Endothelial cell of umbilical vein (primary cell): ENCODE measurements around the gene CEMIP.

Source experiments
- EZH2 ChIP-seq: IDR thresholded peaks from 2 replicates; pipeline ENCODE4 v1.6.1; 2012; ENCODE audit warnings: borderline replicate concordance, low read depth, mild to moderate bottlenecking, moderate library complexity, low read length, inconsistent platforms; ENCODE audit not compliant: severe bottlenecking
- GATA2 ChIP-seq: IDR thresholded peaks from 2 replicates; pipeline ENCODE4 v1.7.0; 2011; ENCODE audit warnings: low read depth, mild to moderate bottlenecking, moderate library complexity, mixed read lengths, low read length; ENCODE audit not compliant: insufficient read length, insufficient read depth
- JUN ChIP-seq: IDR thresholded peaks from 2 replicates; pipeline ENCODE4 v1.6.1; 2011; ENCODE audit warnings: borderline replicate concordance, low read depth; ENCODE audit not compliant: insufficient read length, insufficient read depth
- MYC ChIP-seq: IDR thresholded peaks from one replicate; pipeline ENCODE4 v1.6.1; 2011; ENCODE audit warnings: mild to moderate bottlenecking, low read depth, low read length
- POLR2A ChIP-seq: IDR thresholded peaks from 2 replicates; pipeline ENCODE4 v1.6.1; 2012; ENCODE audit warnings: low read depth, mild to moderate bottlenecking, control low read depth, low read length
- POLR2AphosphoS5 ChIP-seq: IDR thresholded peaks from 2 replicates; pipeline ENCODE4 v1.6.1; 2012; ENCODE audit warnings: low read depth, mild to moderate bottlenecking, control low read depth, low read length, moderate library complexity; ENCODE audit not compliant: insufficient read depth
- TF ChIP-seq, protein P1 (sequence below), 2 donors: IDR thresholded peaks; 1 replicate in 1 of 2; 2 replicates in 1 of 2; pipeline ENCODE4 v1.5.1; 2011; ENCODE audit warnings: low read length in 2 of 2, mild to moderate bottlenecking in 2 of 2, moderate library complexity in 2 of 2, control low read depth in 1 of 2, inconsistent platforms in 1 of 2, low read depth in 1 of 2; ENCODE audit not compliant: insufficient read depth in 1 of 2; ENCODE audit errors: extremely low read depth in 1 of 2
- TF ChIP-seq, protein P2 (sequence below): IDR thresholded peaks from 2 replicates; pipeline ENCODE4 v1.6.1; 2011; ENCODE audit not compliant: insufficient read depth, insufficient read length

DNA sequence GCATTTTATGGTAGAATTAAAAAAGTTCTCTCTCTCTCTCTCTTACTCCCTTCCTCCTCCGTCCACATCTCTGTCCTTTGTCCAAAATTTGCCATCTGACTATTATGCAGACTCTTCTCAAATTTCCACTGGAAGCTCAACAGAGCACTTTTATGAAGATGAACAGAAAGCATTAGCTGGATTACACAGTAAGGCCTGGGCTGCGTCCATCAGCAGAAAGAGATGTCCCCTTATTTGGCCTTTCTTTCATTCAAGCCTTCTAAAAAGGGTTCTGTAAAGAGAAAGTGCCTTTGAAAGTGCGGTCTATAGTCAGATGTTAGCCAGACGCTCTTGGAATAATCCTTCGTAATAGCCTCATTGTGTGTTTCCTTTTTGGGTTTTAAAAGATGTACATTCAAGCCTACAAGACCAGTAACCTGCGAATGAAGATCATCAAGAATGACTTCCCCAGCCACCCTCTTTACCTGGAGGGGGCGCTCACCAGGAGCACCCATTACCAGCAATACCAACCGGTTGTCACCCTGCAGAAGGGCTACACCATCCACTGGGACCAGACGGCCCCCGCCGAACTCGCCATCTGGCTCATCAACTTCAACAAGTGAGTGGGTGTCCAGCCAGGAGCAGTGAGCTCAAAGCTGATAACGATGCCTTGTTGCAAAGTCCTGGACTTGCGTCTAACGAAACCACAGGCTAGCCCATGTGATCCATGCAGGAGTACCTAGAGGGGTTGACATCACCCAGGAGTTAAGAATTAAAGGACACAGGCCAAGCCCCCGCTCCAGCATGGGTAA is 157.3 kb downstream of the CEMIP start:
- TF ChIP-seq, protein P1, sequence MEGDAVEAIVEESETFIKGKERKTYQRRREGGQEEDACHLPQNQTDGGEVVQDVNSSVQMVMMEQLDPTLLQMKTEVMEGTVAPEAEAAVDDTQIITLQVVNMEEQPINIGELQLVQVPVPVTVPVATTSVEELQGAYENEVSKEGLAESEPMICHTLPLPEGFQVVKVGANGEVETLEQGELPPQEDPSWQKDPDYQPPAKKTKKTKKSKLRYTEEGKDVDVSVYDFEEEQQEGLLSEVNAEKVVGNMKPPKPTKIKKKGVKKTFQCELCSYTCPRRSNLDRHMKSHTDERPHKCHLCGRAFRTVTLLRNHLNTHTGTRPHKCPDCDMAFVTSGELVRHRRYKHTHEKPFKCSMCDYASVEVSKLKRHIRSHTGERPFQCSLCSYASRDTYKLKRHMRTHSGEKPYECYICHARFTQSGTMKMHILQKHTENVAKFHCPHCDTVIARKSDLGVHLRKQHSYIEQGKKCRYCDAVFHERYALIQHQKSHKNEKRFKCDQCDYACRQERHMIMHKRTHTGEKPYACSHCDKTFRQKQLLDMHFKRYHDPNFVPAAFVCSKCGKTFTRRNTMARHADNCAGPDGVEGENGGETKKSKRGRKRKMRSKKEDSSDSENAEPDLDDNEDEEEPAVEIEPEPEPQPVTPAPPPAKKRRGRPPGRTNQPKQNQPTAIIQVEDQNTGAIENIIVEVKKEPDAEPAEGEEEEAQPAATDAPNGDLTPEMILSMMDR (IDR thresholded peaks at IDR 0.05; ENCODE audit: extremely low read depth in 1 of 2, insufficient read depth in 1 of 2, low read depth in 1 of 2, low read length in 2 of 2) = no peak
- TF ChIP-seq, protein P2, sequence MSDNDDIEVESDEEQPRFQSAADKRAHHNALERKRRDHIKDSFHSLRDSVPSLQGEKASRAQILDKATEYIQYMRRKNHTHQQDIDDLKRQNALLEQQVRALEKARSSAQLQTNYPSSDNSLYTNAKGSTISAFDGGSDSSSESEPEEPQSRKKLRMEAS = no peak
- no peak for TF ChIP-seq MYC
- TF ChIP-seq POLR2A = no peak
- no peak for TF ChIP-seq EZH2
- TF ChIP-seq POLR2AphosphoS5 = no peak
- no peak for TF ChIP-seq GATA2
- TF ChIP-seq JUN = no peak
